ENCODE results near the gene IL5.
"Not testable (repeated sequence)": the region's sequence is repeated elsewhere in the genome, so short reads cannot be mapped to it uniquely, and the experiment has no call there.

The IL5 gene

GRCh38 chr5:132586063-132586462 is 42.7 kb upstream of the IL5 start:
- no peak overlapping the region for H3K4me3 ChIP-seq (ENCODE audit: insufficient read depth in 1 of 2, low read depth in 1 of 2, low read length in 2 of 2)
- H2BK5ac ChIP-seq (ENCODE audit: low read depth, low read length, poor library complexity, severe bottlenecking), result no peak overlapping the region

DNA sequence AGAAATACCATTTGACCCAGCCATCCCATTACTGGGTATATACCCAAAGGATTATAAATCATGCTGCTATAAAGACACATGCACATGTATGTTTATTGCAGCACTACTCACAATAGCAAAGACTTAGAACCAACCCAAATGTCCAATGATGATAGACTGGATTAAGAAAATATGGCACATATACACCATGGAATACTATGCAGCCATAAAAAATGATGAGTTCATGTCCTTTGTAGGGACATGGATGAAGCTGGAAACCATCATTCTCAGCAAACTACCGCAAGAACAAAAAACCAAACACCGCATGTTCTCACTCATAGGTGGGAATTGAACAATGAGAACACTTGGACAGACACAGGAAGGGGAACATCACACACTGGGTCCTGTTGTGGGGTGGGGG is 41.2 kb upstream of the IL5 start:
- not testable (repeated sequence) for H3K4me3 ChIP-seq (ENCODE audit: insufficient read depth in 1 of 2, low read depth in 1 of 2, low read length in 2 of 2); H3K27ac ChIP-seq (ENCODE audit: low read length, poor library complexity, severe bottlenecking); H3K4ac ChIP-seq (ENCODE audit: low read depth in 1 of 2, low read length in 2 of 2); H2BK12ac ChIP-seq (ENCODE audit: low read length in 2 of 2); H2BK120ac ChIP-seq (ENCODE audit: low read depth, low read length); H3K23ac ChIP-seq (ENCODE audit: low read length in 2 of 2); H4K91ac ChIP-seq (ENCODE audit: low read length); H3K14ac ChIP-seq (ENCODE audit: low read length in 2 of 2); H3K9ac ChIP-seq (ENCODE audit: low read length); H2BK15ac ChIP-seq (ENCODE audit: low read depth, poor library complexity, severe bottlenecking); DNase-seq; H3K4me2 ChIP-seq (ENCODE audit: low read length, poor library complexity, severe bottlenecking); H2AK5ac ChIP-seq (ENCODE audit: low read length, severe bottlenecking); H3K9me3 ChIP-seq (ENCODE audit: control insufficient read depth, low read length); H2AFZ ChIP-seq (ENCODE audit: low read depth, low read length); H3K79me1 ChIP-seq (replicated peaks; ENCODE audit: low read length, poor library complexity, severe bottlenecking); H4K8ac ChIP-seq (ENCODE audit: low read length); H3K4me1 ChIP-seq (ENCODE audit: control insufficient read depth, insufficient read depth, low read depth, low read length); H3K27me3 ChIP-seq (ENCODE audit: control insufficient read depth in 1 of 2, insufficient read depth in 1 of 2, low read length in 2 of 2); H2BK5ac ChIP-seq (ENCODE audit: low read depth, low read length, poor library complexity, severe bottlenecking); H3K18ac ChIP-seq (ENCODE audit: low read depth in 1 of 2, low read length in 2 of 2)
- peaks cover 0 to 82% of the 10 kb centered on the region in 2 experiments for H3K36me3 ChIP-seq (ENCODE audit: control insufficient read depth in 1 of 2, insufficient read depth in 2 of 2, low read depth in 1 of 2, low read length in 2 of 2)
- 100% methylated on average over 1 of the region's 2 CpGs for WGBS

More at GRCh38 chr5:132586063-132586462, 42.7 kb upstream of the IL5 start:
- H2BK12ac ChIP-seq (ENCODE audit: low read length in 2 of 2), result no peak overlapping the region
- no peak overlapping the region for H3K18ac ChIP-seq (ENCODE audit: low read depth in 1 of 2, low read length in 2 of 2)
- no peaks in the 10 kb centered on the region for H3K27me3 ChIP-seq (ENCODE audit: control insufficient read depth in 1 of 2, insufficient read depth in 1 of 2, low read length in 2 of 2)
- H3K27ac ChIP-seq (ENCODE audit: low read length, poor library complexity, severe bottlenecking), result no peak overlapping the region
- peaks cover 3 to 84% of the 10 kb centered on the region in 2 experiments for H3K36me3 ChIP-seq (ENCODE audit: control insufficient read depth in 1 of 2, insufficient read depth in 2 of 2, low read depth in 1 of 2, low read length in 2 of 2)
- H3K4me2 ChIP-seq (ENCODE audit: low read length, poor library complexity, severe bottlenecking), result no peak overlapping the region
- no peak overlapping the region for H2BK120ac ChIP-seq (ENCODE audit: low read depth, low read length)
- H2AK5ac ChIP-seq (ENCODE audit: low read length, severe bottlenecking), result no peak overlapping the region
- no peaks in the 10 kb centered on the region for H3K4me1 ChIP-seq (ENCODE audit: control insufficient read depth, insufficient read depth, low read depth, low read length)
- peaks cover 3% of the 10 kb centered on the region for H3K79me1 ChIP-seq (replicated peaks; ENCODE audit: low read length, poor library complexity, severe bottlenecking)
- H3K9me3 ChIP-seq (ENCODE audit: control insufficient read depth, low read length), result no peaks in the 10 kb centered on the region
- no peak overlapping the region for H3K23ac ChIP-seq (ENCODE audit: low read length in 2 of 2)
- DNase-seq, result no peak
- no peak overlapping the region for H3K14ac ChIP-seq (ENCODE audit: low read length in 2 of 2)
- no peak overlapping the region for H3K9ac ChIP-seq (ENCODE audit: low read length)
- no peak overlapping the region for H4K8ac ChIP-seq (ENCODE audit: low read length)
- H2AFZ ChIP-seq (ENCODE audit: low read depth, low read length), result no peak overlapping the region
- no peak overlapping the region for H3K4ac ChIP-seq (ENCODE audit: low read depth in 1 of 2, low read length in 2 of 2)
- no peak overlapping the region for H4K91ac ChIP-seq (ENCODE audit: low read length)
- H2BK15ac ChIP-seq (ENCODE audit: low read depth, poor library complexity, severe bottlenecking), result no peak overlapping the region

- Histone ChIP-seq H3K9ac (ENCODE audit: low read length) (no peak overlapping the region), H3K14ac (ENCODE audit: low read length in 2 of 2) (no peak overlapping the region), H4K91ac (ENCODE audit: low read length) (no peak overlapping the region), H3K23ac (ENCODE audit: low read length in 2 of 2) (no peak overlapping the region), H2AFZ (ENCODE audit: low read depth, low read length) (no peak overlapping the region), H3K27ac (ENCODE audit: low read length, poor library complexity, severe bottlenecking) (no peak overlapping the region), H3K4me1 (ENCODE audit: control insufficient read depth, insufficient read depth, low read depth, low read length) (no peaks in the 10 kb centered on the region), H2BK120ac (ENCODE audit: low read depth, low read length) (no peak overlapping the region), H4K8ac (ENCODE audit: low read length) (no peak overlapping the region), H3K4ac (ENCODE audit: low read depth in 1 of 2, low read length in 2 of 2) (no peak overlapping the region), H2AK5ac (ENCODE audit: low read length, severe bottlenecking) (no peak overlapping the region), H2BK12ac (ENCODE audit: low read length in 2 of 2) (no peak overlapping the region), H3K79me1 (replicated peaks; ENCODE audit: low read length, poor library complexity, severe bottlenecking) (peaks cover 6% of the 10 kb centered on the region), H3K9me3 (ENCODE audit: control insufficient read depth, low read length) (no peaks in the 10 kb centered on the region), H2BK15ac (ENCODE audit: low read depth, poor library complexity, severe bottlenecking) (no peak overlapping the region), H3K4me2 (ENCODE audit: low read length, poor library complexity, severe bottlenecking) (no peak overlapping the region), H3K18ac (ENCODE audit: low read depth in 1 of 2, low read length in 2 of 2) (no peak overlapping the region), H2BK5ac (ENCODE audit: low read depth, low read length, poor library complexity, severe bottlenecking) (no peak overlapping the region), H3K4me3 (ENCODE audit: insufficient read depth in 1 of 2, low read depth in 1 of 2, low read length in 2 of 2) (no peak overlapping the region), H3K27me3 (ENCODE audit: control insufficient read depth in 1 of 2, insufficient read depth in 1 of 2, low read length in 2 of 2) (no peaks in the 10 kb centered on the region), H3K36me3 (ENCODE audit: control insufficient read depth in 1 of 2, insufficient read depth in 2 of 2, low read depth in 1 of 2, low read length in 2 of 2) (peaks cover 7 to 77% of the 10 kb centered on the region in 2 experiments)
- no peak for DNase-seq
- no CpG with 5 or more reads among the region's 1 CpG for WGBS
These were observed 32.8 kb upstream of the IL5 start for GRCh38 chr5:132576123-132576522.

DNA sequence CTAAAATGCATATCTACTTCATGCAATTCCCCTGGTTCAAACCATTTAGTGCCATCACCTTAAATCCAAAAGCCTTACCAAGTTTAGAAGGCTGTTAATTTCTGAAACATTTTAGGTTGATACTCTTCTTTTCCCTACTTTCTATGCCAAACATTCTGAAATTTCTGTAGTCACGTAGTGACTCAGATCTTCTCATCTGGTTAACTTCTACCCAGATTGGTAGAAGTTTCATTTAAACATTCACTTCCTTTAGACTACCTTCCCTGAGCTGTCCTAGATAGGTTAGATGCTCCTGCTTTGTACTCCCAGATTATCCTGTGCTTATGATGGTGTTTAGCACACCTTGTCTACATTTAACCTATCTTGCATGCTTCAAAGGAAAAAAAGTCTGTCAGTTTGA is 23.3 kb upstream of the IL5 start:
- DNase-seq, result no peak
- H3K27ac ChIP-seq (ENCODE audit: low read length, poor library complexity, severe bottlenecking), result no peak overlapping the region
- no peak overlapping the region for H3K4me3 ChIP-seq (ENCODE audit: insufficient read depth in 1 of 2, low read depth in 1 of 2, low read length in 2 of 2)
- no peak overlapping the region for H3K9ac ChIP-seq (ENCODE audit: low read length)
- no peak overlapping the region for H3K23ac ChIP-seq (ENCODE audit: low read length in 2 of 2)
- no peak overlapping the region for H3K14ac ChIP-seq (ENCODE audit: low read length in 2 of 2)
- 95% methylated on average over 1 of the region's 1 CpG for WGBS
- no peak overlapping the region for H2AK5ac ChIP-seq (ENCODE audit: low read length, severe bottlenecking)
- no peak overlapping the region for H4K8ac ChIP-seq (ENCODE audit: low read length)
- H2BK12ac ChIP-seq (ENCODE audit: low read length in 2 of 2), result no peak overlapping the region
- no peak overlapping the region for H3K18ac ChIP-seq (ENCODE audit: low read depth in 1 of 2, low read length in 2 of 2)
- H2BK5ac ChIP-seq (ENCODE audit: low read depth, low read length, poor library complexity, severe bottlenecking), result no peak overlapping the region
- no peak overlapping the region for H2BK15ac ChIP-seq (ENCODE audit: low read depth, poor library complexity, severe bottlenecking)
- no peaks in the 10 kb centered on the region for H3K4me1 ChIP-seq (ENCODE audit: control insufficient read depth, insufficient read depth, low read depth, low read length)
- H3K27me3 ChIP-seq (ENCODE audit: control insufficient read depth in 1 of 2, insufficient read depth in 1 of 2, low read length in 2 of 2), result no peaks in the 10 kb centered on the region
- H4K91ac ChIP-seq (ENCODE audit: low read length), result no peak overlapping the region
- no peak overlapping the region for H3K4ac ChIP-seq (ENCODE audit: low read depth in 1 of 2, low read length in 2 of 2)
- H3K36me3 ChIP-seq (ENCODE audit: control insufficient read depth in 1 of 2, insufficient read depth in 2 of 2, low read depth in 1 of 2, low read length in 2 of 2), result peaks cover 11 to 89% of the 10 kb centered on the region in 2 experiments
- H3K4me2 ChIP-seq (ENCODE audit: low read length, poor library complexity, severe bottlenecking), result no peak overlapping the region
- H2AFZ ChIP-seq (ENCODE audit: low read depth, low read length), result no peak overlapping the region
- no peaks in the 10 kb centered on the region for H3K9me3 ChIP-seq (ENCODE audit: control insufficient read depth, low read length)
- no peak overlapping the region for H2BK120ac ChIP-seq (ENCODE audit: low read depth, low read length)
- H3K79me1 ChIP-seq (replicated peaks; ENCODE audit: low read length, poor library complexity, severe bottlenecking), result peaks cover 33% of the 10 kb centered on the region

All from mesenchymal stem cell (in vitro differentiated cells and primary cell).